ENCODE results near the gene PKHD1. TPM values are rescaled to one million over a fixed set of nuclear protein-coding genes. Genes with fewer than 3 reads are reported as not detected.

The PKHD1 gene
- total RNA-seq, 4 donors from 2014 or later, result 0.16 to 0.60 (median 0.32) TPM

DNA sequence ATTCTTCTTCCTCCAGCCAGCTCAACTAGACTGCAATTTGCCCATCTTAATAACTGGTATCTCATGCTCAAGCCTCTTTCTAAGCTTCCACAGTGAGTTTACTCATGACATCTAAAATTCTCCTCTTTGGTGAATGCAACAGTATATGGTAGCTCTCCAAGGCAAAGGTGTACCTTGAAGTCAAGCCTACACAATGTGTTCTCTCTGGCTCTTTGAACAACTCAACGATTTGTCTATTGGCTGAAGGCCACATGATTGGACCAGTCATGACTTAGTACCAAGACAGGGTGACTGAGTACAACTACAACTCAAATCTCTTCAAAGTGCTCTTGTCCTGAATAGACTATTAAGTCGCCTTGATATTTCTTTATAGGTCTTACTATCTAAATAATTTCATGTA is 199.6 kb downstream of the PKHD1 start:
- Histone ChIP-seq H3K4me3 (no peak overlapping the region), H3K27me3 (no peaks in the 10 kb centered on the region), H3K9me3 (no peaks in the 10 kb centered on the region), H3K36me3 (no peaks in the 10 kb centered on the region), H3K27ac (no peak overlapping the region), H3K4me1 (no peaks in the 10 kb centered on the region)
- no peak for TF ChIP-seq POLR2AphosphoS5 (IDR thresholded peaks at IDR 0.05)
- TF ChIP-seq EP300 (IDR thresholded peaks at IDR 0.05; ENCODE audit: low read depth), result no peak
- TF ChIP-seq POLR2A (IDR thresholded peaks at IDR 0.05), result no peak
- TF ChIP-seq, protein P1, sequence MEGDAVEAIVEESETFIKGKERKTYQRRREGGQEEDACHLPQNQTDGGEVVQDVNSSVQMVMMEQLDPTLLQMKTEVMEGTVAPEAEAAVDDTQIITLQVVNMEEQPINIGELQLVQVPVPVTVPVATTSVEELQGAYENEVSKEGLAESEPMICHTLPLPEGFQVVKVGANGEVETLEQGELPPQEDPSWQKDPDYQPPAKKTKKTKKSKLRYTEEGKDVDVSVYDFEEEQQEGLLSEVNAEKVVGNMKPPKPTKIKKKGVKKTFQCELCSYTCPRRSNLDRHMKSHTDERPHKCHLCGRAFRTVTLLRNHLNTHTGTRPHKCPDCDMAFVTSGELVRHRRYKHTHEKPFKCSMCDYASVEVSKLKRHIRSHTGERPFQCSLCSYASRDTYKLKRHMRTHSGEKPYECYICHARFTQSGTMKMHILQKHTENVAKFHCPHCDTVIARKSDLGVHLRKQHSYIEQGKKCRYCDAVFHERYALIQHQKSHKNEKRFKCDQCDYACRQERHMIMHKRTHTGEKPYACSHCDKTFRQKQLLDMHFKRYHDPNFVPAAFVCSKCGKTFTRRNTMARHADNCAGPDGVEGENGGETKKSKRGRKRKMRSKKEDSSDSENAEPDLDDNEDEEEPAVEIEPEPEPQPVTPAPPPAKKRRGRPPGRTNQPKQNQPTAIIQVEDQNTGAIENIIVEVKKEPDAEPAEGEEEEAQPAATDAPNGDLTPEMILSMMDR (IDR thresholded peaks at IDR 0.05), result no peak
- intact Hi-C loops (cut with DNase I; ENCODE audit: low total_unique reads), result no loop called here
- no peak for DNase-seq
- in situ Hi-C loops (cut with MboI; ENCODE audit: low pct_ligation_motif_present in 1 of 4, low pct_unique_long_range_greater_than_20kb in 1 of 4, low sequenced_read_pairs in 3 of 4), result no loop called here
- whole genome bisulfite sequencing, 2 donors (ENCODE audit: low coverage in 1 of 2), result 50 to 57% methylated on average over 2 of the region's 2 CpGs

- in situ Hi-C loops (cut with MboI; ENCODE audit: low pct_ligation_motif_present in 1 of 4, low pct_unique_long_range_greater_than_20kb in 1 of 4, low sequenced_read_pairs in 3 of 4), result no loop called here
- Histone ChIP-seq H3K4me1 (no peaks in the 10 kb centered on the region), H3K27me3 (no peaks in the 10 kb centered on the region), H3K36me3 (no peaks in the 10 kb centered on the region), H3K9me3 (no peaks in the 10 kb centered on the region), H3K27ac (no peak overlapping the region), H3K4me3 (no peak overlapping the region)
- WGBS, 2 donors (ENCODE audit: low coverage in 1 of 2), result 61 to 79% methylated on average over 2 of the region's 2 CpGs
- TF ChIP-seq POLR2A (IDR thresholded peaks at IDR 0.05), result no peak
- TF ChIP-seq, protein P1 (IDR thresholded peaks at IDR 0.05), result no peak
- TF ChIP-seq POLR2AphosphoS5 (IDR thresholded peaks at IDR 0.05), result no peak
- TF ChIP-seq EP300 (IDR thresholded peaks at IDR 0.05; ENCODE audit: low read depth), result no peak
- intact Hi-C loops (cut with DNase I; ENCODE audit: low total_unique reads), result no loop called here
- no peak for DNase-seq
Observed at GRCh38 chr6:51885957-51886356, 201.5 kb downstream of the PKHD1 start.

DNA sequence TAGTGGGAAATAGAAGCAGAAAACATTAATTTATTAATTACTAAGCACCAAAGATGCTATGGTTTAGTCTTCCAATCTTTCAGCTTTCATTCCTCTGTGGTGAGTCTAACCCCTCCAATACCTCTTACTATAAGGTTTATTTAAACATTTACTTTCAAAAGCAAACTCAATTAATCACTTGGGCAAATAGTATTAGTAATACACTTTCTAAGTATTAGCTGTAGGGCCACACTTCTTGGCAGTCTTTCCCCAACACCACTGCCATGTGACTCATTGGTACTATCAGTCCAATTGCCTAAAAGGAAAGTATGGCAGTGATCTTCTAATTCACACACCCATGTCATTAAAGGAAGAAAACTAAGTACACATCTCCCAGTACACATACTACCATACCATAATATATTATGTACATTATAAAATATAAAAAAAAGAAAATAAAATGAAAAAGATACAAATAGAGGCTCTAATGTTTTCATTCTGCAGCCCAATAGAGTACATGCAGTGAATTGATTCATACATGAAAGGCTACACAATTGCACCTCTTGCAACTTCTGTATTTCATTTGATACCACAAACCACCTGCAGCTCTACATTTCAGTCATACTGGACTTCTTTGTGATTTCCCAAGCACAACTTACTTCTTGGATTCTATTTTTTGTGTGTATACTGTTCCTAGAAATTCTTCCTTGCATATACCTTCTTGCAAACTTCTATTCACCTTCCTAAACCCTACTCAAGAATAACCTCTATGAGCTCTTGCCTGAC is 218.6 kb downstream of the PKHD1 start:
- intact Hi-C loops (cut with DNase I; ENCODE audit: low total_unique reads) (no loop called here), in situ Hi-C loops (cut with MboI; ENCODE audit: low pct_ligation_motif_present in 1 of 4, low pct_unique_long_range_greater_than_20kb in 1 of 4, low sequenced_read_pairs in 3 of 4) (loop anchor here in 1 of 4 donors (25.0 kb wide), 1 partner anchor 144 kb away; no protein-coding TSS in a partner anchor)
- Histone ChIP-seq H3K27me3 (no peaks in the 10 kb centered on the region), H3K4me1 (no peaks in the 10 kb centered on the region), H3K9me3 (no peaks in the 10 kb centered on the region), H3K4me3 (no peak overlapping the region), H3K36me3 (no peaks in the 10 kb centered on the region), H3K27ac (no peak overlapping the region)
- TF ChIP-seq POLR2AphosphoS5 (IDR thresholded peaks at IDR 0.05) (no peak), POLR2A (IDR thresholded peaks at IDR 0.05) (no peak), EP300 (IDR thresholded peaks at IDR 0.05; ENCODE audit: low read depth) (no peak)
- TF ChIP-seq, protein P1 (IDR thresholded peaks at IDR 0.05), result no peak
- DNase-seq, result no peak

GRCh38 chr6:51866867-51867266 is 220.5 kb downstream of the PKHD1 start:
- in situ Hi-C loops (cut with MboI; ENCODE audit: low pct_ligation_motif_present in 1 of 4, low pct_unique_long_range_greater_than_20kb in 1 of 4, low sequenced_read_pairs in 3 of 4) (loop anchor here in 1 of 4 donors (25.0 kb wide), 1 partner anchor 145 kb away; no protein-coding TSS in a partner anchor), intact Hi-C loops (cut with DNase I; ENCODE audit: low total_unique reads) (no loop called here)
- Histone ChIP-seq H3K9me3 (no peaks in the 10 kb centered on the region), H3K4me3 (no peak overlapping the region), H3K27ac (no peak overlapping the region), H3K36me3 (no peaks in the 10 kb centered on the region), H3K4me1 (no peaks in the 10 kb centered on the region), H3K27me3 (no peaks in the 10 kb centered on the region)
- no peak for DNase-seq
- 31 to 38% methylated on average over 2 of the region's 2 CpGs for WGBS, 2 donors (ENCODE audit: low coverage in 1 of 2)
- TF ChIP-seq EP300 (IDR thresholded peaks at IDR 0.05; ENCODE audit: low read depth), result no peak
- no peak for TF ChIP-seq POLR2AphosphoS5 (IDR thresholded peaks at IDR 0.05)
- TF ChIP-seq, protein P1 (IDR thresholded peaks at IDR 0.05), result no peak
- TF ChIP-seq POLR2A (IDR thresholded peaks at IDR 0.05), result no peak
